ENCODE results near the gene OSBPL10.

- TF ChIP-seq EP300 (IDR thresholded peaks at IDR 0.05) (no peak), POLR2A (IDR thresholded peaks at IDR 0.05) (no peak)
- TF ChIP-seq, protein P1, sequence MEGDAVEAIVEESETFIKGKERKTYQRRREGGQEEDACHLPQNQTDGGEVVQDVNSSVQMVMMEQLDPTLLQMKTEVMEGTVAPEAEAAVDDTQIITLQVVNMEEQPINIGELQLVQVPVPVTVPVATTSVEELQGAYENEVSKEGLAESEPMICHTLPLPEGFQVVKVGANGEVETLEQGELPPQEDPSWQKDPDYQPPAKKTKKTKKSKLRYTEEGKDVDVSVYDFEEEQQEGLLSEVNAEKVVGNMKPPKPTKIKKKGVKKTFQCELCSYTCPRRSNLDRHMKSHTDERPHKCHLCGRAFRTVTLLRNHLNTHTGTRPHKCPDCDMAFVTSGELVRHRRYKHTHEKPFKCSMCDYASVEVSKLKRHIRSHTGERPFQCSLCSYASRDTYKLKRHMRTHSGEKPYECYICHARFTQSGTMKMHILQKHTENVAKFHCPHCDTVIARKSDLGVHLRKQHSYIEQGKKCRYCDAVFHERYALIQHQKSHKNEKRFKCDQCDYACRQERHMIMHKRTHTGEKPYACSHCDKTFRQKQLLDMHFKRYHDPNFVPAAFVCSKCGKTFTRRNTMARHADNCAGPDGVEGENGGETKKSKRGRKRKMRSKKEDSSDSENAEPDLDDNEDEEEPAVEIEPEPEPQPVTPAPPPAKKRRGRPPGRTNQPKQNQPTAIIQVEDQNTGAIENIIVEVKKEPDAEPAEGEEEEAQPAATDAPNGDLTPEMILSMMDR (IDR thresholded peaks at IDR 0.05): no peak
These were observed 21.7 kb upstream of the OSBPL10 start for GRCh38 chr3:32002561-32003368.
